ENCODE measurements around the gene CLMN.

DNA sequence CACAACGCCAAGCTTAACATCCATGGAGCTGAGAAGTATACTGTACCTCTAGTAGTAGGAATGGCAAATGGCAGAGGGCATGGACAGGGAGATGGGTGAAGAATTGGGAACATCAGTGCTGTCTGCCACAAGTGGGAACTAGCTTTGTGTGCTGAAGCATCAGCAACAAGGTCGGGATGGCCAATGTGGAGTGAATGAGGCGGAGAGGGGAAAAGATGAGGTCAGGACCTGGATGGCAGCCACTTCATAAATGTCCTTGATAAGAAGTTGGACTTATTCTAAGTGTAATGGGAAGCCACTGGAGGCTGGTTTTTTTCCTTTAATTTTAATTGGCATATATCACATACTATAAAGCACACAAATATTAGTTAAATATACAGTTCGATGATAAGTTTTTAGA, 21.9 kb upstream of the CLMN start:
- no peak for TF ChIP-seq POLR2AphosphoS5 (IDR thresholded peaks at IDR 0.05)
- TF ChIP-seq, protein P1, sequence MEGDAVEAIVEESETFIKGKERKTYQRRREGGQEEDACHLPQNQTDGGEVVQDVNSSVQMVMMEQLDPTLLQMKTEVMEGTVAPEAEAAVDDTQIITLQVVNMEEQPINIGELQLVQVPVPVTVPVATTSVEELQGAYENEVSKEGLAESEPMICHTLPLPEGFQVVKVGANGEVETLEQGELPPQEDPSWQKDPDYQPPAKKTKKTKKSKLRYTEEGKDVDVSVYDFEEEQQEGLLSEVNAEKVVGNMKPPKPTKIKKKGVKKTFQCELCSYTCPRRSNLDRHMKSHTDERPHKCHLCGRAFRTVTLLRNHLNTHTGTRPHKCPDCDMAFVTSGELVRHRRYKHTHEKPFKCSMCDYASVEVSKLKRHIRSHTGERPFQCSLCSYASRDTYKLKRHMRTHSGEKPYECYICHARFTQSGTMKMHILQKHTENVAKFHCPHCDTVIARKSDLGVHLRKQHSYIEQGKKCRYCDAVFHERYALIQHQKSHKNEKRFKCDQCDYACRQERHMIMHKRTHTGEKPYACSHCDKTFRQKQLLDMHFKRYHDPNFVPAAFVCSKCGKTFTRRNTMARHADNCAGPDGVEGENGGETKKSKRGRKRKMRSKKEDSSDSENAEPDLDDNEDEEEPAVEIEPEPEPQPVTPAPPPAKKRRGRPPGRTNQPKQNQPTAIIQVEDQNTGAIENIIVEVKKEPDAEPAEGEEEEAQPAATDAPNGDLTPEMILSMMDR (IDR thresholded peaks at IDR 0.05) = no peak
- TF ChIP-seq EP300 (IDR thresholded peaks at IDR 0.05) = no peak
- TF ChIP-seq POLR2A (IDR thresholded peaks at IDR 0.05) = no peak

Measured in gastroesophageal sphincter (tissue), 3 donors.